ENCODE measurements around the gene SNTB2. TPM values are rescaled to one million over a fixed set of nuclear protein-coding genes. Genes with fewer than 3 reads are reported as not detected.

SNTB2 gene
- polyA plus RNA-seq, 4 donors, result 11.0 to 15.3 (median 13.1) TPM

- DNase-seq (ENCODE audit: low read depth in 4 of 4, low spot score in 3 of 4), result peak in 3 of 4 donors; percentile 50 to 67 (median 51)
Observed at GRCh38 chr16:69179328-69180010, 7.5 kb upstream of the SNTB2 start.

- no peak for DNase-seq (ENCODE audit: low read depth in 4 of 4, low spot score in 3 of 4)
Observed at GRCh38 chr16:69180011-69180338, 7.0 kb upstream of the SNTB2 start.

GRCh38 chr16:69182730-69183416 is 4.1 kb upstream of the SNTB2 start:
- DNase-seq (ENCODE audit: low read depth in 4 of 4, low spot score in 3 of 4), result no peak

GRCh38 chr16:69187446-69188235 is 677 bp downstream of the SNTB2 start:
- peak in 1 of 4 donors; percentile 47 for DNase-seq (ENCODE audit: low read depth in 4 of 4, low spot score in 3 of 4)

- no peak for DNase-seq (ENCODE audit: low read depth in 4 of 4, low spot score in 3 of 4)
Observed at GRCh38 chr16:69188236-69188549, 1.2 kb downstream of the SNTB2 start.

- no peak for DNase-seq (ENCODE audit: low read depth in 4 of 4, low spot score in 3 of 4)
Observed at GRCh38 chr16:69188716-69189115, 1.8 kb downstream of the SNTB2 start.

GRCh38 chr16:69190046-69190588 is 3.2 kb downstream of the SNTB2 start:
- no peak for DNase-seq (ENCODE audit: low read depth in 4 of 4, low spot score in 3 of 4)

- no peak for DNase-seq (ENCODE audit: low read depth in 4 of 4, low spot score in 3 of 4)
Observed at GRCh38 chr16:69190598-69190997, 3.6 kb downstream of the SNTB2 start.

GRCh38 chr16:69191136-69191535 is 4.2 kb downstream of the SNTB2 start:
- DNase-seq (ENCODE audit: low read depth in 4 of 4, low spot score in 3 of 4), result no peak

- DNase-seq (ENCODE audit: low read depth in 4 of 4, low spot score in 3 of 4), result no peak
Observed at GRCh38 chr16:69193855-69194254, 6.9 kb downstream of the SNTB2 start.

GRCh38 chr16:69194488-69194887 is 7.5 kb downstream of the SNTB2 start:
- no peak for DNase-seq (ENCODE audit: low read depth in 4 of 4, low spot score in 3 of 4)

- no peak for DNase-seq (ENCODE audit: low read depth in 4 of 4, low spot score in 3 of 4)
Observed at GRCh38 chr16:69195369-69196029, 8.5 kb downstream of the SNTB2 start.

GRCh38 chr16:69197573-69197972 is 10.6 kb downstream of the SNTB2 start:
- no peak for DNase-seq (ENCODE audit: low read depth in 4 of 4, low spot score in 3 of 4)

- no peak for DNase-seq (ENCODE audit: low read depth in 4 of 4, low spot score in 3 of 4)
Observed at GRCh38 chr16:69199382-69199781, 12.4 kb downstream of the SNTB2 start.

- DNase-seq (ENCODE audit: low read depth in 4 of 4, low spot score in 3 of 4), result no peak
Observed at GRCh38 chr16:69201291-69201690, 14.3 kb downstream of the SNTB2 start.

- DNase-seq (ENCODE audit: low read depth in 4 of 4, low spot score in 3 of 4), result no peak
Observed at GRCh38 chr16:69201787-69202186, 14.8 kb downstream of the SNTB2 start.

GRCh38 chr16:69204172-69204571 is 17.2 kb downstream of the SNTB2 start:
- no peak for DNase-seq (ENCODE audit: low read depth in 4 of 4, low spot score in 3 of 4)

GRCh38 chr16:69209735-69210134 is 22.8 kb downstream of the SNTB2 start:
- no peak for DNase-seq (ENCODE audit: low read depth in 4 of 4, low spot score in 3 of 4)

GRCh38 chr16:69217433-69217832 is 30.5 kb downstream of the SNTB2 start:
- DNase-seq (ENCODE audit: low read depth in 4 of 4, low spot score in 3 of 4), result no peak

GRCh38 chr16:69219279-69219678 is 32.3 kb downstream of the SNTB2 start:
- DNase-seq (ENCODE audit: low read depth in 4 of 4, low spot score in 3 of 4), result no peak

- no peak for DNase-seq (ENCODE audit: low read depth in 4 of 4, low spot score in 3 of 4)
Observed at GRCh38 chr16:69223882-69224281, 36.9 kb downstream of the SNTB2 start.
